ENCODE data around the gene GJE1. TPM values are rescaled to one million over a fixed set of nuclear protein-coding genes. Genes with fewer than 3 reads are reported as not detected.

Gene GJE1
- total and polyA plus RNA-seq, 4 donors = not detected

- WGBS, 2 donors = 65 to 96% methylated on average over 1 of the region's 1 CpG
- H3K27me3 ChIP-seq (ENCODE audit: control insufficient read depth in 3 of 3, insufficient read depth in 3 of 3, low read length in 2 of 3) = no peaks in the 10 kb centered on the region
- no peak for TF ChIP-seq CTCF (IDR thresholded peaks at IDR 0.05; ENCODE audit: control extremely low read depth, extremely low read depth)
Measured at GRCh38 chr6:142162780-142163179, 30.1 kb downstream of the GJE1 start.

GRCh38 chr6:142165227-142165626, 32.5 kb downstream of the GJE1 start:
- WGBS, 2 donors = 85 to 94% methylated on average over 4 of the region's 4 CpGs
- Histone ChIP-seq H3K36me3 (ENCODE audit: control insufficient read depth in 4 of 4, insufficient read depth in 4 of 4, low read length in 4 of 4) (peaks cover 3 to 6% (median 4%) of the 10 kb centered on the region in 4 donors), H3K4me1 (ENCODE audit: control insufficient read depth in 5 of 5, insufficient read depth in 5 of 5, low read length in 5 of 5) (peaks cover 0 to 14% (median 3%) of the 10 kb centered on the region in 5 donors), H3K27me3 (ENCODE audit: control insufficient read depth in 3 of 3, insufficient read depth in 3 of 3, low read length in 2 of 3) (no peaks in the 10 kb centered on the region), H3K9me3 (ENCODE audit: control insufficient read depth in 4 of 4, insufficient read depth in 3 of 4, low read length in 3 of 4) (no peaks in the 10 kb centered on the region), H3K4me3 (no peak overlapping the region), H3K9ac (ENCODE audit: insufficient read depth in 1 of 2, low read length in 2 of 2) (no peak overlapping the region), H3K27ac (ENCODE audit: low read depth in 1 of 2, low read length in 1 of 2) (no peak overlapping the region)
- no peak for TF ChIP-seq CTCF (IDR thresholded peaks at IDR 0.05; ENCODE audit: control extremely low read depth, extremely low read depth)
- DNase-seq (no peak), ATAC-seq (ENCODE audit: insufficient read depth, low FRiP score) (no peak)

More at GRCh38 chr6:142162780-142163179, 30.1 kb downstream of the GJE1 start:
- Histone ChIP-seq H3K9ac (ENCODE audit: insufficient read depth in 1 of 2, low read length in 2 of 2) (no peak overlapping the region), H3K4me3 (no peak overlapping the region), H3K9me3 (ENCODE audit: control insufficient read depth in 4 of 4, insufficient read depth in 3 of 4, low read length in 3 of 4) (no peaks in the 10 kb centered on the region), H3K27ac (ENCODE audit: low read depth in 1 of 2, low read length in 1 of 2) (no peak overlapping the region), H3K36me3 (ENCODE audit: control insufficient read depth in 4 of 4, insufficient read depth in 4 of 4, low read length in 4 of 4) (peaks cover 3 to 6% (median 4%) of the 10 kb centered on the region in 4 donors), H3K4me1 (ENCODE audit: control insufficient read depth in 5 of 5, insufficient read depth in 5 of 5, low read length in 5 of 5) (peaks cover 0 to 14% (median 3%) of the 10 kb centered on the region in 5 donors)
- ATAC-seq (ENCODE audit: insufficient read depth, low FRiP score) (no peak), DNase-seq (no peak)

DNA sequence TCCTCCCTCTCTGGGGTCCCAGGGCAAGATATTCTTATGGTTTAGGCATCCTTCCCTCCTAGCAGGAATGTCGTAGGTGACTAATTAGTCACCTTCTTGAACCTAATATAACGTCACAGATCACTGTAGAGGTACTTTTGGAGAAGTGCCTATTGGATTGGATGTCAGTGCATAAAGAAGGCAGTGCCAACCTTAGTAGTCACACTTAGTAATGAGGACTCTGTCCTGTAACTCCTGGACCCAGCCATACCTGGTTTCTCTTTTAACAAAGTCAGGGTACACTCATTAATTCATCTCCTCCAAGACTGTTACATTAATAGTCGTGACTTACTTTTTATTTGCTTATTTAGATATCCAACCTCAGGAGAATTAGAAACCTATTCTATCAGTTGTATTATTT, 34.3 kb downstream of the GJE1 start:
- H3K36me3 ChIP-seq (ENCODE audit: control insufficient read depth in 4 of 4, insufficient read depth in 4 of 4, low read length in 4 of 4) = peaks cover 3 to 9% (median 7%) of the 10 kb centered on the region in 4 donors
- WGBS, 2 donors = 84 to 92% methylated on average over 3 of the region's 3 CpGs
- no peak for DNase-seq
- H3K27ac ChIP-seq (ENCODE audit: low read depth in 1 of 2, low read length in 1 of 2) = no peak overlapping the region
- peaks cover 0 to 14% (median 3%) of the 10 kb centered on the region in 5 donors for H3K4me1 ChIP-seq (ENCODE audit: control insufficient read depth in 5 of 5, insufficient read depth in 5 of 5, low read length in 5 of 5)
- H3K9ac ChIP-seq (ENCODE audit: insufficient read depth in 1 of 2, low read length in 2 of 2) = no peak overlapping the region
- H3K9me3 ChIP-seq (ENCODE audit: control insufficient read depth in 4 of 4, insufficient read depth in 3 of 4, low read length in 3 of 4) = no peaks in the 10 kb centered on the region
- no peaks in the 10 kb centered on the region for H3K27me3 ChIP-seq (ENCODE audit: control insufficient read depth in 3 of 3, insufficient read depth in 3 of 3, low read length in 2 of 3)
- H3K4me3 ChIP-seq = no peak overlapping the region
- no peak for TF ChIP-seq CTCF (IDR thresholded peaks at IDR 0.05; ENCODE audit: control extremely low read depth, extremely low read depth)
- ATAC-seq (ENCODE audit: insufficient read depth, low FRiP score) = no peak

- Histone ChIP-seq H3K4me3 (no peak overlapping the region), H3K27me3 (ENCODE audit: control insufficient read depth in 3 of 3, insufficient read depth in 3 of 3, low read length in 2 of 3) (no peaks in the 10 kb centered on the region), H3K27ac (ENCODE audit: low read depth in 1 of 2, low read length in 1 of 2) (no peak overlapping the region), H3K9ac (ENCODE audit: insufficient read depth in 1 of 2, low read length in 2 of 2) (no peak overlapping the region), H3K36me3 (ENCODE audit: control insufficient read depth in 4 of 4, insufficient read depth in 4 of 4, low read length in 4 of 4) (peaks cover 3 to 9% (median 8%) of the 10 kb centered on the region in 4 donors), H3K4me1 (ENCODE audit: control insufficient read depth in 5 of 5, insufficient read depth in 5 of 5, low read length in 5 of 5) (peaks cover 0 to 14% (median under 1%) of the 10 kb centered on the region in 5 donors), H3K9me3 (ENCODE audit: control insufficient read depth in 4 of 4, insufficient read depth in 3 of 4, low read length in 3 of 4) (no peaks in the 10 kb centered on the region)
- no peak for ATAC-seq (ENCODE audit: insufficient read depth, low FRiP score)
- WGBS, 2 donors = 81 to 84% methylated on average over 2 of the region's 2 CpGs
- DNase-seq = peak; percentile 40 to 75 (median 64)
- no peak for TF ChIP-seq CTCF (IDR thresholded peaks at IDR 0.05; ENCODE audit: control extremely low read depth, extremely low read depth)
Measured at GRCh38 chr6:142167486-142167885, 34.8 kb downstream of the GJE1 start.

Data from lung (tissue), 12 donors.